Vagina (tissue), 2 donors: ENCODE measurements around the gene PLXNB1. TPM values are rescaled to one million over a fixed set of nuclear protein-coding genes. Genes with fewer than 3 reads are reported as not detected.
A peak's percentile ranks its signal among the peaks of the same experiment; 100 is the strongest.

Experiments used
- DNase-seq, 2 donors: peaks; one replicate each; pipeline ENCODE4 v3.0.0-alpha.2; 2017; ENCODE audit errors: extremely low spot score in 2 of 2
- H3K27ac ChIP-seq: fragments of 200-600 bp; sonication (generic); one replicate; pipeline ENCODE4 v1.5.1; 2019
- H3K27me3 ChIP-seq: fragments of 200-600 bp; sonication (generic); one replicate; pipeline ENCODE4 v1.5.1; 2019
- H3K36me3 ChIP-seq, 2 donors: fragments of 200-600 bp; sonication (generic); one replicate each; pipeline ENCODE4 v1.5.1; 2017 to 2019
- H3K4me1 ChIP-seq: fragments of 200-600 bp; sonication (generic); one replicate; pipeline ENCODE4 v1.5.1; 2019
- H3K4me3 ChIP-seq, 2 donors: fragments of 200-600 bp; sonication (generic); 1 replicate in 1 of 2; 2 replicates in 1 of 2; pipeline ENCODE4 v1.5.1; 2016 to 2019
- H3K9me3 ChIP-seq: fragments of 200-600 bp; sonication (generic); one replicate; pipeline ENCODE4 v1.5.1; 2019
- POLR2A ChIP-seq, 2 donors: fragments of 450-650 bp; IDR thresholded peaks; one replicate each; pipeline ENCODE4 v1.6.1; 2017; ENCODE audit warnings: antibody characterized with exemption in 2 of 2, mild to moderate bottlenecking in 2 of 2, moderate library complexity in 2 of 2
- POLR2AphosphoS5 ChIP-seq, 2 donors: sonication (generic); formaldehyde crosslinking; IDR thresholded peaks; one replicate each; pipeline ENCODE4 v1.9.0; 2017; ENCODE audit warnings: antibody characterized with exemption in 2 of 2, mild to moderate bottlenecking in 2 of 2, low read depth in 1 of 2; ENCODE audit not compliant: insufficient read depth in 1 of 2
- intact Hi-C: fragments of 100-400 bp; cut with DNase I; formaldehyde crosslinking; loops from one replicate; pipeline ENCODE4 v1.15.1; 2023
- total RNA-seq: library from RNA; depleted of rRNA; stranded (reverse); fragments of >200 nt; gene quantifications from one replicate; pipeline ENCODE4 v1.2.3, GENCODE V29; 2016
- TF ChIP-seq, protein P1 (sequence below), 3 experiments: fragments of 450-650 bp in 2 of 3; fragments of 200-600 bp in 1 of 3; sonication (generic) in 1 of 3; IDR thresholded peaks; one replicate each; pipeline ENCODE4 v1.5.1; 2017 to 2019; ENCODE audit warnings: antibody characterized with exemption in 3 of 3, mild to moderate bottlenecking in 2 of 3, moderate library complexity in 2 of 3

The PLXNB1 gene
- total RNA-seq, 1 donor from 2014 or later: 257 TPM

- no peaks in the 10 kb centered on the region for H3K9me3 ChIP-seq
- peak overlapping the region; percentile 9 for H3K27ac ChIP-seq
- H3K27me3 ChIP-seq: no peaks in the 10 kb centered on the region
- H3K4me3 ChIP-seq: no peak overlapping the region
- no peak for DNase-seq
- H3K36me3 ChIP-seq: peaks cover 0 to 34% of the 10 kb centered on the region in 2 donors
- TF ChIP-seq, protein P1, sequence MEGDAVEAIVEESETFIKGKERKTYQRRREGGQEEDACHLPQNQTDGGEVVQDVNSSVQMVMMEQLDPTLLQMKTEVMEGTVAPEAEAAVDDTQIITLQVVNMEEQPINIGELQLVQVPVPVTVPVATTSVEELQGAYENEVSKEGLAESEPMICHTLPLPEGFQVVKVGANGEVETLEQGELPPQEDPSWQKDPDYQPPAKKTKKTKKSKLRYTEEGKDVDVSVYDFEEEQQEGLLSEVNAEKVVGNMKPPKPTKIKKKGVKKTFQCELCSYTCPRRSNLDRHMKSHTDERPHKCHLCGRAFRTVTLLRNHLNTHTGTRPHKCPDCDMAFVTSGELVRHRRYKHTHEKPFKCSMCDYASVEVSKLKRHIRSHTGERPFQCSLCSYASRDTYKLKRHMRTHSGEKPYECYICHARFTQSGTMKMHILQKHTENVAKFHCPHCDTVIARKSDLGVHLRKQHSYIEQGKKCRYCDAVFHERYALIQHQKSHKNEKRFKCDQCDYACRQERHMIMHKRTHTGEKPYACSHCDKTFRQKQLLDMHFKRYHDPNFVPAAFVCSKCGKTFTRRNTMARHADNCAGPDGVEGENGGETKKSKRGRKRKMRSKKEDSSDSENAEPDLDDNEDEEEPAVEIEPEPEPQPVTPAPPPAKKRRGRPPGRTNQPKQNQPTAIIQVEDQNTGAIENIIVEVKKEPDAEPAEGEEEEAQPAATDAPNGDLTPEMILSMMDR (IDR thresholded peaks at IDR 0.05): no peak
- TF ChIP-seq POLR2A (IDR thresholded peaks at IDR 0.05) (no peak), POLR2AphosphoS5 (IDR thresholded peaks at IDR 0.05; ENCODE audit: insufficient read depth in 1 of 2, low read depth in 1 of 2) (no peak)
- intact Hi-C loops: no loop called here
- H3K4me1 ChIP-seq: peaks cover 62% of the 10 kb centered on the region
Measured at GRCh38 chr3:48422681-48423080, 7.2 kb downstream of the PLXNB1 start.

DNA sequence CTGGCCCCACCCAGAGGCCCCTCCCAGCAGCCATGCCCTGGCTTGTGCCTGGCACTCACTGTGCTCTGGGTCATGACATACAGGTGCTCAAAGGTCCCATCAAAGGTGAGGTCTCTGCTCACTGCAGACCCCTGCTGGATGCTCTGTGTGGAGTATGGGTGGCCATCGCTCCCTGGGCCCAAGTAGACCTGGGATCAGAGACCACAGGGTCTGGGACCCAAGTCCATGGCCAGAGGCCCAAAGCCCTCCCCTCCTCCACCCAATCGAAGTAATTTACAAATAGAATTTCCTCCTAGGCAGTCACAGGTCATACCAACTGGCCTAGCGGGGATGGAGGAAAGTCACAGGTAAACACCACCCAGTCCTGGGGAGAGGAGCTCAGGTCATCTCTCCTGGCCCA lies 7.6 kb downstream of the PLXNB1 start:
- H3K36me3 ChIP-seq: peaks cover 0 to 38% of the 10 kb centered on the region in 2 donors
- peak overlapping the region; percentile 9 for H3K27ac ChIP-seq

GRCh38 chr3:48420561-48420960 lies 9.3 kb downstream of the PLXNB1 start:
- Histone ChIP-seq H3K27me3 (no peaks in the 10 kb centered on the region), H3K9me3 (no peaks in the 10 kb centered on the region), H3K4me3 (no peak overlapping the region), H3K4me1 (peaks cover 41% of the 10 kb centered on the region), H3K36me3 (peaks cover 0 to 53% of the 10 kb centered on the region in 2 donors), H3K27ac (no peak overlapping the region)
- intact Hi-C loops: no loop called here
- TF ChIP-seq POLR2A (IDR thresholded peaks at IDR 0.05): no peak
- no peak for TF ChIP-seq POLR2AphosphoS5 (IDR thresholded peaks at IDR 0.05; ENCODE audit: insufficient read depth in 1 of 2, low read depth in 1 of 2)
- TF ChIP-seq, protein P1 (IDR thresholded peaks at IDR 0.05): no peak
- no peak for DNase-seq

More for the DNA sequence above, 7.6 kb downstream of the PLXNB1 start:
- no peaks in the 10 kb centered on the region for H3K9me3 ChIP-seq
- H3K27me3 ChIP-seq: no peaks in the 10 kb centered on the region
- no peak for DNase-seq
- no peak overlapping the region for H3K4me3 ChIP-seq
- TF ChIP-seq POLR2AphosphoS5 (IDR thresholded peaks at IDR 0.05; ENCODE audit: insufficient read depth in 1 of 2, low read depth in 1 of 2) (no peak), POLR2A (IDR thresholded peaks at IDR 0.05) (no peak)
- TF ChIP-seq, protein P1 (IDR thresholded peaks at IDR 0.05): no peak
- intact Hi-C loops: no loop called here
- H3K4me1 ChIP-seq: peaks cover 58% of the 10 kb centered on the region

DNA sequence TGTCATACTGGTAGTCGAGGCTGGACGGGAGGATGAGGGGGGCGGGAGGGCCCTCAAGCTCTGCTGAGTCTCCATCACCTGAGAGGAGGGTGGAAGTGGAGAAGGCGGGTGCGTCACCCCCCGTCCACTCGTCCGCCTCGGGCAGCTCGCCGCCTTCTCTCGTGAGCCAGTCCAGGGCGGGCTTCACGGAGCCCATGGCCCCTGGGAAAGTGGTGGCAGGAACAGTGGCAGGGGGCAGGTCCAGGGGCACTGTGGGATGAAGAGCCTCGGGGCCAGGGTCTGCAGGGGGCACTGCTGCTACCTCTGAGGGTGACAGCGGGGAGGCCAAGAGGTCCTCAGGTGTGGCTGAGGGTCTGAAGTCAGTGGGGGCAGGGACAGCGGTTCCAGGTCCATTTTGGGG lies 10.3 kb downstream of the PLXNB1 start:
- no peaks in the 10 kb centered on the region for H3K27me3 ChIP-seq
- DNase-seq: no peak
- peaks cover 32% of the 10 kb centered on the region for H3K4me1 ChIP-seq
- no peak overlapping the region for H3K4me3 ChIP-seq
- H3K36me3 ChIP-seq: peaks cover 0 to 62% of the 10 kb centered on the region in 2 donors
- no peak overlapping the region for H3K27ac ChIP-seq
- intact Hi-C loops: no loop called here
- no peaks in the 10 kb centered on the region for H3K9me3 ChIP-seq
- TF ChIP-seq POLR2AphosphoS5 (IDR thresholded peaks at IDR 0.05; ENCODE audit: insufficient read depth in 1 of 2, low read depth in 1 of 2) (no peak), POLR2A (IDR thresholded peaks at IDR 0.05) (no peak)
- TF ChIP-seq, protein P1 (IDR thresholded peaks at IDR 0.05): no peak

DNA sequence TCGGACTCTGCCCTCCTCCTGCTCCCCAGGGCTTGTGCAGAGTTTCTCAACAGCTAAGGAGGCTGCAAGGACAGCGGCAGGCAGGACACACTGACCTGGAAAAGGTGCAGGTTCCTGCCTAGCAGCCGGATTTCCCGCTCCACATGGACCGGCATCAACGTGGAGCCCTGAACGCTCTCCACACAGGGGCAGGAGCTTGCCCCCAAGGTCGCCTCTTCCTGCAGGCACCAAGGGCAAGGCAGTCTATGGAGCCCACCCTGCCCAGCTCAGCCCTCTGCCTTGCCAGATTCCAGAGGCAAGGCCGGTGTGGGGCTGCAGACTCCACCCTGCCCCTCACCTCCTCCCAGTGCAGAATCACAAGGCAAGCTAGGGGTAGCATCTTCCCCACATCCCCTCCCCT lies 10.7 kb downstream of the PLXNB1 start:
- Histone ChIP-seq H3K4me1 (peaks cover 32% of the 10 kb centered on the region), H3K36me3 (peaks cover 0 to 67% of the 10 kb centered on the region in 2 donors), H3K27ac (no peak overlapping the region), H3K4me3 (no peak overlapping the region), H3K27me3 (no peaks in the 10 kb centered on the region), H3K9me3 (no peaks in the 10 kb centered on the region)
- no peak for DNase-seq
- TF ChIP-seq POLR2AphosphoS5 (IDR thresholded peaks at IDR 0.05; ENCODE audit: insufficient read depth in 1 of 2, low read depth in 1 of 2): no peak
- no peak for TF ChIP-seq POLR2A (IDR thresholded peaks at IDR 0.05)
- TF ChIP-seq, protein P1 (IDR thresholded peaks at IDR 0.05): no peak
- intact Hi-C loops: no loop called here
